Prostate gland (tissue), 2 donors: ENCODE measurements around the gene UNC13C.

Experiments used
- CTCF ChIP-seq, 4 experiments: fragments of 200-600 bp in 2 of 4; fragments of 450-650 bp in 2 of 4; sonication (generic) in 2 of 4; IDR thresholded peaks; 1 replicate in 3 of 4; 2 replicates in 1 of 4; pipeline ENCODE4 v1.5.1; 2016 to 2019; ENCODE audit warnings: antibody characterized with exemption in 4 of 4, mild to moderate bottlenecking in 2 of 4, moderate library complexity in 2 of 4
- POLR2A ChIP-seq: fragments of 450-650 bp; IDR thresholded peaks from one replicate; pipeline ENCODE4 v1.6.1; 2016; ENCODE audit warnings: antibody characterized with exemption, mild to moderate bottlenecking
- POLR2AphosphoS5 ChIP-seq: sonication (generic); formaldehyde crosslinking; IDR thresholded peaks from one replicate; pipeline ENCODE4 v1.6.1; 2017; ENCODE audit warnings: antibody characterized with exemption

- TF ChIP-seq POLR2A (no peak), CTCF (IDR thresholded peaks at IDR 0.05) (no peak), POLR2AphosphoS5 (no peak)
Observed at GRCh38 chr15:54206586-54207321, 228.5 kb downstream of the UNC13C start.
